Panc1 (cell line): Measurements from ENCODE around the gene CHMP2B. TPM values are rescaled to one million over a fixed set of nuclear protein-coding genes. Genes with fewer than 3 reads are reported as not detected.

Source experiments
- ATAC-seq: fragments of 200-7000 bp; cut with Tn5 transposase; 2 replicates; pipeline ENCODE4 v1.9.1; 2020; ENCODE audit warnings: mild to moderate bottlenecking, moderate library complexity
- BruUV-seq: library from RNA; stranded (reverse); fragments of 400-500 nt; replicated peaks from 2 replicates; lab custom pipeline; 2021; lab: Mats Ljungman, UMichigan
- CTCF ChIA-PET: fragments of 300-600 bp; sonication (Branson Sonifier 250); formaldehyde crosslinking; loops from one replicate; lab custom pipeline; 2022; ENCODE audit warnings: antibody characterized with exemption; lab: Charles Lee
- POLR2A ChIA-PET: fragments of 300-600 bp; sonication (Branson Sonifier 250); formaldehyde crosslinking; loops from one replicate; lab custom pipeline; 2022; ENCODE audit warnings: antibody characterized with exemption; lab: Charles Lee
- DNase-seq: peaks from one replicate; pipeline ENCODE4 v3.0.0-alpha.2; 2010; ENCODE audit warnings: low read depth, low spot score
- H3K27ac ChIP-seq: 2 replicates; pipeline ENCODE4 v1.5.1; 2011; ENCODE audit warnings: mild to moderate bottlenecking, low read length, inconsistent platforms
- H3K27me3 ChIP-seq: fragments of 200-500 bp; sonication (Bioruptor generic); 2 replicates; pipeline ENCODE4 v1.6.0; 2014; ENCODE audit warnings: low read length, inconsistent platforms; ENCODE audit not compliant: control insufficient read depth, insufficient read depth
- H3K36me3 ChIP-seq: fragments of 200-500 bp; sonication (Bioruptor generic); 2 replicates; pipeline ENCODE4 v1.5.1; 2014; ENCODE audit warnings: inconsistent platforms, mild to moderate bottlenecking, low read length, moderate library complexity; ENCODE audit not compliant: control insufficient read depth, insufficient read depth
- H3K4me1 ChIP-seq: 2 replicates; pipeline ENCODE4 v1.5.1; 2011; ENCODE audit warnings: inconsistent platforms, mild to moderate bottlenecking, low read length, moderate library complexity; ENCODE audit not compliant: control insufficient read depth, insufficient read depth
- H3K4me3 ChIP-seq, 2 experiments: 2 replicates each; pipeline ENCODE4 v1.5.1; 2011 to 2012; ENCODE audit warnings: low read depth in 2 of 2, low read length in 2 of 2, mild to moderate bottlenecking in 2 of 2, inconsistent platforms in 1 of 2, moderate library complexity in 1 of 2
- H3K9me3 ChIP-seq: fragments of 200-500 bp; sonication (Bioruptor generic); 2 replicates; pipeline ENCODE4 v1.5.1; 2014; ENCODE audit warnings: low read depth, mild to moderate bottlenecking, inconsistent platforms, low read length, moderate library complexity; ENCODE audit not compliant: control insufficient read depth, insufficient read depth
- CTCF ChIP-seq: fragments of 450-650 bp; IDR thresholded peaks from 2 replicates; pipeline ENCODE4 v1.5.1; 2017; ENCODE audit warnings: mild to moderate bottlenecking
- POLR2AphosphoS5 ChIP-seq: IDR thresholded peaks from 2 replicates; pipeline ENCODE4 v1.6.1; 2012; ENCODE audit warnings: mild to moderate bottlenecking, low read depth, low read length, moderate library complexity
- REST ChIP-seq, 2 experiments: IDR thresholded peaks; 2 replicates each; pipeline ENCODE4 v1.6.1; 2011 to 2012; ENCODE audit warnings: low read depth in 2 of 2, control low read depth in 1 of 2, low read length in 1 of 2, mild to moderate bottlenecking in 1 of 2, moderate library complexity in 1 of 2; ENCODE audit not compliant: insufficient read depth in 1 of 2
- SIN3A ChIP-seq: IDR thresholded peaks from 2 replicates; pipeline ENCODE4 v1.6.1; 2012; ENCODE audit warnings: low read depth, mild to moderate bottlenecking, low read length, moderate library complexity, borderline replicate concordance; ENCODE audit not compliant: insufficient read depth
- TCF7L2 ChIP-seq: IDR thresholded peaks from 2 replicates; pipeline ENCODE4 v1.6.1; 2011; ENCODE audit warnings: mild to moderate bottlenecking, low read depth, low read length, inconsistent platforms
- in situ Hi-C: cut with HindIII; loops from 2 replicates; pipeline ENCODE4 v1.10.0; 2016; ENCODE audit warnings: low sequenced_read_pairs, low pct_unique_long_range_greater_than_20kb
- intact Hi-C: fragments of 100-400 bp; cut with micrococcal nuclease; formaldehyde crosslinking; loops from one replicate; pipeline ENCODE4 v1.10.0; 2022; ENCODE audit not compliant: unreplicated experiment
- total RNA-seq: library from RNA; stranded (reverse); gene quantifications from one replicate; pipeline ENCODE4 v1.2.1, GENCODE V29; 2021; ENCODE audit not compliant: unreplicated experiment

Gene CHMP2B
- total RNA-seq, 1 experiment from 2014 or later: 32.7 TPM

GRCh38 chr3:87198774-87199173, 28.3 kb upstream of the CHMP2B start:
- Histone ChIP-seq H3K4me3 (no peak overlapping the region), H3K9me3 (no peaks in the 10 kb centered on the region), H3K36me3 (no peaks in the 10 kb centered on the region), H3K4me1 (no peaks in the 10 kb centered on the region), H3K27ac (no peak overlapping the region), H3K27me3 (no peaks in the 10 kb centered on the region)
- in situ Hi-C loops: no loop called here
- ChIA-PET CTCF (no interaction called here), POLR2A (no interaction called here)
- BruUV-seq: no TSS peak
- no peak for TF ChIP-seq TCF7L2
- TF ChIP-seq REST (IDR thresholded peaks at IDR 0.05; ENCODE audit: insufficient read depth in 1 of 2, low read depth in 2 of 2, low read length in 1 of 2): no peak
- TF ChIP-seq CTCF: no peak
- no peak for TF ChIP-seq SIN3A
- TF ChIP-seq POLR2AphosphoS5: no peak
- ATAC-seq: no peak
- intact Hi-C loops: no loop called here
- DNase-seq: no peak

DNA sequence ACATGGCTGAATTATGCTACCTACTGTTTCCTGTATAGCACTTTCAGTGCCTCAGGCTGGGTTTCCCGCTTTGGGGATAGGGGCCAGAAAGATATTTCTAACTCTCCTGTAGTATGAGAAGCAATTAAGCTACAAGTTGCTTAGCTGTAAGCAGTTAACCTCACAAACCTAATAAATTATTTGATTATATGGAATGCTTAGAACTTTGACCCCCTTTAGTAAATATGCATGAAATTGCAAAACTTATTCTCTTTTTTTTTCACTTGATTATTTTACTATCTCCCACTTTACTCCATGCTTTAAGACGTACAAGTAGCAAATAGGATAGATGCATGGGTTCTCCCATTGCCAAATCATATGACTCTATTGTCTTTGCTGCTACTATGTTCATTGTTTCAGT, 27.5 kb upstream of the CHMP2B start:
- Histone ChIP-seq H3K4me3 (no peak overlapping the region), H3K4me1 (no peaks in the 10 kb centered on the region), H3K27me3 (no peaks in the 10 kb centered on the region), H3K9me3 (no peaks in the 10 kb centered on the region), H3K36me3 (no peaks in the 10 kb centered on the region), H3K27ac (no peak overlapping the region)
- intact Hi-C loops (no loop called here), in situ Hi-C loops (no loop called here)
- CTCF ChIA-PET: no interaction called here
- no peak for ATAC-seq
- BruUV-seq: no TSS peak
- DNase-seq: no peak
- TF ChIP-seq CTCF (no peak), TCF7L2 (no peak), SIN3A (no peak), REST (IDR thresholded peaks at IDR 0.05; ENCODE audit: insufficient read depth in 1 of 2, low read depth in 2 of 2, low read length in 1 of 2) (no peak), POLR2AphosphoS5 (no peak)
- POLR2A ChIA-PET: no interaction called here
